Measurements from ENCODE around the gene PTPN21. TPM values are rescaled to one million over a fixed set of nuclear protein-coding genes. Genes with fewer than 3 reads are reported as not detected.

The PTPN21 gene
- total RNA-seq, 2 donors from 2014 or later = 16.8 to 47.8 TPM

- Histone ChIP-seq H3K36me3 (no peaks in the 10 kb centered on the region), H3K9me3 (no peaks in the 10 kb centered on the region), H3K4me1 (replicated peaks) (no peaks in the 10 kb centered on the region), H3K27ac (no peak overlapping the region), H3K4me3 (no peak overlapping the region), H3K27me3 (replicated peaks; ENCODE audit: insufficient read depth) (no peaks in the 10 kb centered on the region)
- intact Hi-C loops (cut with DNase I) = no loop called here
- WGBS = 30% methylated on average over 1 of the region's 1 CpG
- DNase-seq (ENCODE audit: low spot score) = no peak
- TF ChIP-seq POLR2AphosphoS5 (IDR thresholded peaks at IDR 0.05) = peak; percentile 38
- TF ChIP-seq POLR2A (IDR thresholded peaks at IDR 0.05) = no peak
- TF ChIP-seq CTCF (IDR thresholded peaks at IDR 0.05) = no peak
Observed at GRCh38 chr14:88473791-88474190, 81.0 kb downstream of the PTPN21 start.

GRCh38 chr14:88470542-88471440 lies 84.0 kb downstream of the PTPN21 start:
- Histone ChIP-seq H3K27me3 (replicated peaks; ENCODE audit: insufficient read depth) (no peaks in the 10 kb centered on the region), H3K4me3 (no peak overlapping the region), H3K9me3 (no peaks in the 10 kb centered on the region), H3K36me3 (no peaks in the 10 kb centered on the region), H3K4me1 (replicated peaks) (no peaks in the 10 kb centered on the region), H3K27ac (no peak overlapping the region)
- TF ChIP-seq POLR2A (IDR thresholded peaks at IDR 0.05) (no peak), CTCF (IDR thresholded peaks at IDR 0.05) (no peak), POLR2AphosphoS5 (IDR thresholded peaks at IDR 0.05) (no peak)
- DNase-seq (ENCODE audit: low spot score) = no peak
- 91% methylated on average over 7 of the region's 7 CpGs for WGBS
- intact Hi-C loops (cut with DNase I) = no loop called here

GRCh38 chr14:88468406-88468805 lies 86.4 kb downstream of the PTPN21 start:
- Histone ChIP-seq H3K36me3 (no peaks in the 10 kb centered on the region), H3K9me3 (no peaks in the 10 kb centered on the region), H3K27ac (no peak overlapping the region), H3K4me1 (replicated peaks) (no peaks in the 10 kb centered on the region), H3K27me3 (replicated peaks; ENCODE audit: insufficient read depth) (no peaks in the 10 kb centered on the region), H3K4me3 (no peak overlapping the region)
- WGBS = 60% methylated on average over 1 of the region's 1 CpG
- TF ChIP-seq CTCF (IDR thresholded peaks at IDR 0.05) (no peak), POLR2AphosphoS5 (IDR thresholded peaks at IDR 0.05) (no peak), POLR2A (IDR thresholded peaks at IDR 0.05) (no peak)
- no peak for DNase-seq (ENCODE audit: low spot score)
- intact Hi-C loops (cut with DNase I) = no loop called here

- Histone ChIP-seq H3K4me3 (no peak overlapping the region), H3K9me3 (no peaks in the 10 kb centered on the region), H3K36me3 (no peaks in the 10 kb centered on the region), H3K27me3 (replicated peaks; ENCODE audit: insufficient read depth) (no peaks in the 10 kb centered on the region), H3K27ac (no peak overlapping the region), H3K4me1 (replicated peaks) (no peaks in the 10 kb centered on the region)
- DNase-seq (ENCODE audit: low spot score) = no peak
- TF ChIP-seq CTCF (IDR thresholded peaks at IDR 0.05) = peak in 2 of 4 experiments; percentile 28 to 31
- TF ChIP-seq POLR2AphosphoS5 (IDR thresholded peaks at IDR 0.05) = no peak
- whole genome bisulfite sequencing = 60% methylated on average over 4 of the region's 4 CpGs
- intact Hi-C loops (cut with DNase I) = no loop called here
Observed at GRCh38 chr14:88463318-88463717, 91.5 kb downstream of the PTPN21 start.

GRCh38 chr14:88454886-88455285 lies 99.9 kb downstream of the PTPN21 start:
- Histone ChIP-seq H3K36me3 (no peaks in the 10 kb centered on the region), H3K27ac (no peak overlapping the region), H3K9me3 (no peaks in the 10 kb centered on the region), H3K27me3 (replicated peaks; ENCODE audit: insufficient read depth) (no peaks in the 10 kb centered on the region), H3K4me3 (no peak overlapping the region), H3K4me1 (replicated peaks) (no peaks in the 10 kb centered on the region)
- DNase-seq (ENCODE audit: low spot score) = no peak
- TF ChIP-seq POLR2A (IDR thresholded peaks at IDR 0.05) (no peak), POLR2AphosphoS5 (IDR thresholded peaks at IDR 0.05) (no peak), CTCF (IDR thresholded peaks at IDR 0.05) (no peak)
- 91% methylated on average over 2 of the region's 2 CpGs for WGBS
- intact Hi-C loops (cut with DNase I) = no loop called here
